ENCODE measurements around the gene ADGRL1.

GRCh38 chr19:14120497-14120780 lies 85.5 kb downstream of the ADGRL1 start:
- TF ChIP-seq EZH2 (IDR thresholded peaks at IDR 0.05; ENCODE audit: borderline replicate concordance, low read depth, low read length) (no peak), ZNF384 (IDR thresholded peaks at IDR 0.05; ENCODE audit: low read depth, low read length) (no peak), ZNF561 (CRISPR knock-in tag; conservative IDR thresholded peaks at IDR 0.05) (no peak), CTCF (IDR thresholded peaks at IDR 0.05 in 2 of 3, conservative IDR thresholded peaks at IDR 0.05 in 1 of 3; ENCODE audit: insufficient read depth in 2 of 3, low read depth in 1 of 3, low read length in 3 of 3) (no peak), DPF2 (IDR thresholded peaks at IDR 0.05) (no peak), MYC (IDR thresholded peaks at IDR 0.05; ENCODE audit: low read depth, low read length) (no peak), MYC (CRISPR knock-in tag; IDR thresholded peaks at IDR 0.05; ENCODE audit: borderline replicate concordance, low read depth) (no peak), ZNF79 (CRISPR knock-in tag; IDR thresholded peaks at IDR 0.05; ENCODE audit: low read depth) (no peak), NRF1 (conservative IDR thresholded peaks at IDR 0.05 in 1 of 2, IDR thresholded peaks at IDR 0.05 in 1 of 2) (no peak), E2F4 (CRISPR knock-in tag; IDR thresholded peaks at IDR 0.05; ENCODE audit: low read depth) (no peak), FOXA3 (CRISPR knock-in tag; conservative IDR thresholded peaks at IDR 0.05 in 1 of 2, IDR thresholded peaks at IDR 0.05 in 1 of 2) (no peak), FOSL1 (tag; conservative IDR thresholded peaks at IDR 0.05) (no peak), POLR2A (conservative IDR thresholded peaks at IDR 0.05) (no peak)
